Stomach (tissue), 4 donors: Measurements from ENCODE around the gene KPNA1.

Experiments used
- POLR2A ChIP-seq, 4 donors: fragments of 450-650 bp; IDR thresholded peaks; one replicate each; pipeline ENCODE4 v1.6.1; 2016; ENCODE audit warnings: antibody characterized with exemption in 4 of 4, control low read depth in 2 of 4, mild to moderate bottlenecking in 1 of 4, moderate library complexity in 1 of 4
- TF ChIP-seq, protein P1 (sequence below), 7 experiments: fragments of 450-650 bp in 4 of 7; fragments of 200-600 bp in 3 of 7; sonication (generic) in 3 of 7; IDR thresholded peaks; one replicate each; pipeline ENCODE4 v1.5.1; 2016 to 2019; ENCODE audit warnings: antibody characterized with exemption in 7 of 7, control low read depth in 2 of 7, mild to moderate bottlenecking in 1 of 7

- no peak for TF ChIP-seq POLR2A (IDR thresholded peaks at IDR 0.05)
- TF ChIP-seq, protein P1, sequence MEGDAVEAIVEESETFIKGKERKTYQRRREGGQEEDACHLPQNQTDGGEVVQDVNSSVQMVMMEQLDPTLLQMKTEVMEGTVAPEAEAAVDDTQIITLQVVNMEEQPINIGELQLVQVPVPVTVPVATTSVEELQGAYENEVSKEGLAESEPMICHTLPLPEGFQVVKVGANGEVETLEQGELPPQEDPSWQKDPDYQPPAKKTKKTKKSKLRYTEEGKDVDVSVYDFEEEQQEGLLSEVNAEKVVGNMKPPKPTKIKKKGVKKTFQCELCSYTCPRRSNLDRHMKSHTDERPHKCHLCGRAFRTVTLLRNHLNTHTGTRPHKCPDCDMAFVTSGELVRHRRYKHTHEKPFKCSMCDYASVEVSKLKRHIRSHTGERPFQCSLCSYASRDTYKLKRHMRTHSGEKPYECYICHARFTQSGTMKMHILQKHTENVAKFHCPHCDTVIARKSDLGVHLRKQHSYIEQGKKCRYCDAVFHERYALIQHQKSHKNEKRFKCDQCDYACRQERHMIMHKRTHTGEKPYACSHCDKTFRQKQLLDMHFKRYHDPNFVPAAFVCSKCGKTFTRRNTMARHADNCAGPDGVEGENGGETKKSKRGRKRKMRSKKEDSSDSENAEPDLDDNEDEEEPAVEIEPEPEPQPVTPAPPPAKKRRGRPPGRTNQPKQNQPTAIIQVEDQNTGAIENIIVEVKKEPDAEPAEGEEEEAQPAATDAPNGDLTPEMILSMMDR (IDR thresholded peaks at IDR 0.05): no peak
Measured at GRCh38 chr3:122535964-122536631, 21.4 kb upstream of the KPNA1 start.
